ENCODE data around the gene PLEKHH1.

- TF ChIP-seq CTCF (IDR thresholded peaks at IDR 0.05; ENCODE audit: insufficient read depth, low read depth, low read length) (no peak), EZH2 (IDR thresholded peaks at IDR 0.05; ENCODE audit: insufficient read depth, low read length) (no peak)
Observed at GRCh38 chr14:67490196-67490595, 42.9 kb upstream of the PLEKHH1 start.
